OCI-LY3 (cell line): Measurements from ENCODE around the gene CCDC50.

ENCODE experiments used
- EZH2phosphoT487 ChIP-seq: fragments of 200-600 bp; shearing (Covaris generic); IDR thresholded peaks from 2 replicates; pipeline ENCODE4 v1.6.1; 2018; ENCODE audit warnings: antibody characterized with exemption, mixed run types, low read depth
- TF ChIP-seq, protein P1 (sequence below): fragments of 200-600, 300-600 bp; sonication (generic); IDR thresholded peaks from 2 replicates; pipeline ENCODE4 v1.5.1; 2014; ENCODE audit warnings: antibody characterized with exemption, low read length, low read depth

- TF ChIP-seq, protein P1, sequence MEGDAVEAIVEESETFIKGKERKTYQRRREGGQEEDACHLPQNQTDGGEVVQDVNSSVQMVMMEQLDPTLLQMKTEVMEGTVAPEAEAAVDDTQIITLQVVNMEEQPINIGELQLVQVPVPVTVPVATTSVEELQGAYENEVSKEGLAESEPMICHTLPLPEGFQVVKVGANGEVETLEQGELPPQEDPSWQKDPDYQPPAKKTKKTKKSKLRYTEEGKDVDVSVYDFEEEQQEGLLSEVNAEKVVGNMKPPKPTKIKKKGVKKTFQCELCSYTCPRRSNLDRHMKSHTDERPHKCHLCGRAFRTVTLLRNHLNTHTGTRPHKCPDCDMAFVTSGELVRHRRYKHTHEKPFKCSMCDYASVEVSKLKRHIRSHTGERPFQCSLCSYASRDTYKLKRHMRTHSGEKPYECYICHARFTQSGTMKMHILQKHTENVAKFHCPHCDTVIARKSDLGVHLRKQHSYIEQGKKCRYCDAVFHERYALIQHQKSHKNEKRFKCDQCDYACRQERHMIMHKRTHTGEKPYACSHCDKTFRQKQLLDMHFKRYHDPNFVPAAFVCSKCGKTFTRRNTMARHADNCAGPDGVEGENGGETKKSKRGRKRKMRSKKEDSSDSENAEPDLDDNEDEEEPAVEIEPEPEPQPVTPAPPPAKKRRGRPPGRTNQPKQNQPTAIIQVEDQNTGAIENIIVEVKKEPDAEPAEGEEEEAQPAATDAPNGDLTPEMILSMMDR: no peak
- no peak for TF ChIP-seq EZH2phosphoT487
These were observed 18.9 kb downstream of the CCDC50 start for GRCh38 chr3:191348098-191348497.
